ENCODE results near the gene ARG1. TPM values are rescaled to one million over a fixed set of nuclear protein-coding genes. Genes with fewer than 3 reads are reported as not detected.

The ARG1 gene
- total and polyA plus RNA-seq, 2 of the 4 experiments (the other 2 are of a cell fraction): not detected

DNA sequence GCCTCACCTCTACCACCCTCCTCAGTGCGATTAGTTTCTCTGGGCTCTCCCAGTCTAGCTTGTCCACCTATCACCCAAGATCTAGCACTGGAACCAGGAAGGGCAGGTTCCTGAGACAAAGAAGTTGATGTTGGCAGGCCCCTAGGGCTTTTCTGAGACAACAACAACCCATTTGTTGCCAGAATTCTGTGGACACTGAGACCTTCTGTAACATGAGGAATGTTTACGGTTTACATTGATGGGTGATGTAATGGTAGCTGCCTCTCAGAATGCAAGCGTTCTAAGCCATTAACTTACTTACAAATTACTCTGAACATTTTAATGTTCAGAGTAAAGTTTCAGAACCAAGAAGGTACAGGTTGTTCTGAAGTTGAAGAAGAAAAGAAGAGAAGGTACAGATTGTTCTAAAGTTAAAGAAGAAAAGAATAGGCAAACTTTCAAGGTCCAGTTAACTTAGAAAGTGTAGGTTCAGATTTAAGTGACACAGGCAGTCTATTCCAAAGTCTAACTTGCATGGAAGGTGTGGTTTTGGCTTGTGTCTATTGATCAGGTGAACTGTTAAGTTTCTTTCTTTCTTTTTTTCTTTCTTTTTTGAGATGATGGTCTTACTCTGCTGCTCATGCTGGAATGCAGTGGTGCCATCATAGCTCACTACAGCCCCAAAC is 58.7 kb downstream of the ARG1 start:
- Histone ChIP-seq H2BK15ac (ENCODE audit: low read depth, low read length) (no peak overlapping the region), H2AFZ (replicated peaks; ENCODE audit: low read length, poor library complexity) (no peak overlapping the region), H3K4me3 (ENCODE audit: insufficient read depth, low read depth, low read length) (no peak overlapping the region), H3K56ac (ENCODE audit: extremely low read depth, insufficient read depth, low read length) (no peak overlapping the region), H2BK5ac (ENCODE audit: low read depth, low read length, poor library complexity, severe bottlenecking) (no peak overlapping the region), H3K14ac (replicated peaks; ENCODE audit: low read depth, low read length) (no peak overlapping the region), H4K5ac (ENCODE audit: low read depth, low read length) (no peak overlapping the region), H3K36me3 (ENCODE audit: control insufficient read depth, insufficient read depth, low read length) (no peaks in the 10 kb centered on the region), H3K27ac (ENCODE audit: insufficient read depth, low read length) (no peak overlapping the region), H3K23ac (ENCODE audit: low read depth, low read length) (no peak overlapping the region), H4K20me1 (ENCODE audit: insufficient read depth, low read length) (no peaks in the 10 kb centered on the region), H2BK20ac (ENCODE audit: low read depth, low read length) (no peak overlapping the region), H4K91ac (ENCODE audit: insufficient read depth, low read depth, low read length) (no peak overlapping the region), H2BK120ac (ENCODE audit: low read depth, low read length) (no peak overlapping the region), H3K9me3 (ENCODE audit: control insufficient read depth, insufficient read depth, low read length) (no peaks in the 10 kb centered on the region), H3K9me1 (ENCODE audit: insufficient read depth, low read length) (no peaks in the 10 kb centered on the region; the same call in 1 of the 2 replicates), H3K4ac (ENCODE audit: low read depth, low read length) (no peak overlapping the region), H3K27me3 (ENCODE audit: control insufficient read depth, insufficient read depth, low read length) (peaks cover 2% of the 10 kb centered on the region), H2AK9ac (replicated peaks; ENCODE audit: low read depth, low read length, poor library complexity) (no peak overlapping the region), H3K9ac (ENCODE audit: low read depth, low read length) (no peak overlapping the region), H3K18ac (ENCODE audit: low read depth, low read length) (no peak overlapping the region), H3K4me2 (ENCODE audit: low read depth, low read length) (no peak overlapping the region), H3K4me1 (ENCODE audit: control insufficient read depth, insufficient read depth, low read length) (peaks cover 3% of the 10 kb centered on the region; the same call in 1 of the 2 replicates), H2AK5ac (ENCODE audit: low read depth, low read length) (no peak overlapping the region), H4K8ac (ENCODE audit: low read depth in 2 of 2, low read length in 2 of 2) (no peak overlapping the region), H3K79me1 (ENCODE audit: low read depth in 1 of 2, low read length in 2 of 2) (peaks cover 4 to 11% of the 10 kb centered on the region in 2 experiments; a peak in 3 of 4 replicates)
- TF ChIP-seq RCOR1 (IDR thresholded peaks at IDR 0.05; ENCODE audit: insufficient replicate concordance, low read length) (no peak), FOS (IDR thresholded peaks at IDR 0.05; ENCODE audit: low read depth, low read length) (no peak), MXI1 (IDR thresholded peaks at IDR 0.05; ENCODE audit: borderline replicate concordance, low read depth, low read length) (no peak), RAD21 (IDR thresholded peaks at IDR 0.05; ENCODE audit: low read length) (no peak), MAFK (IDR thresholded peaks at IDR 0.05; ENCODE audit: low read depth, low read length) (no peak), POLR2A (IDR thresholded peaks at IDR 0.05; ENCODE audit: low read depth, low read length) (no peak), NFE2L2 (IDR thresholded peaks at IDR 0.05; ENCODE audit: low read depth, low read length) (no peak), MAZ (IDR thresholded peaks at IDR 0.05; ENCODE audit: borderline replicate concordance, low read depth, low read length) (no peak)
- TF ChIP-seq, protein P1, sequence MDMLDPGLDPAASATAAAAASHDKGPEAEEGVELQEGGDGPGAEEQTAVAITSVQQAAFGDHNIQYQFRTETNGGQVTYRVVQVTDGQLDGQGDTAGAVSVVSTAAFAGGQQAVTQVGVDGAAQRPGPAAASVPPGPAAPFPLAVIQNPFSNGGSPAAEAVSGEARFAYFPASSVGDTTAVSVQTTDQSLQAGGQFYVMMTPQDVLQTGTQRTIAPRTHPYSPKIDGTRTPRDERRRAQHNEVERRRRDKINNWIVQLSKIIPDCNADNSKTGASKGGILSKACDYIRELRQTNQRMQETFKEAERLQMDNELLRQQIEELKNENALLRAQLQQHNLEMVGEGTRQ (IDR thresholded peaks at IDR 0.05; ENCODE audit: low read depth, low read length): no peak
- TF ChIP-seq, protein P2, sequence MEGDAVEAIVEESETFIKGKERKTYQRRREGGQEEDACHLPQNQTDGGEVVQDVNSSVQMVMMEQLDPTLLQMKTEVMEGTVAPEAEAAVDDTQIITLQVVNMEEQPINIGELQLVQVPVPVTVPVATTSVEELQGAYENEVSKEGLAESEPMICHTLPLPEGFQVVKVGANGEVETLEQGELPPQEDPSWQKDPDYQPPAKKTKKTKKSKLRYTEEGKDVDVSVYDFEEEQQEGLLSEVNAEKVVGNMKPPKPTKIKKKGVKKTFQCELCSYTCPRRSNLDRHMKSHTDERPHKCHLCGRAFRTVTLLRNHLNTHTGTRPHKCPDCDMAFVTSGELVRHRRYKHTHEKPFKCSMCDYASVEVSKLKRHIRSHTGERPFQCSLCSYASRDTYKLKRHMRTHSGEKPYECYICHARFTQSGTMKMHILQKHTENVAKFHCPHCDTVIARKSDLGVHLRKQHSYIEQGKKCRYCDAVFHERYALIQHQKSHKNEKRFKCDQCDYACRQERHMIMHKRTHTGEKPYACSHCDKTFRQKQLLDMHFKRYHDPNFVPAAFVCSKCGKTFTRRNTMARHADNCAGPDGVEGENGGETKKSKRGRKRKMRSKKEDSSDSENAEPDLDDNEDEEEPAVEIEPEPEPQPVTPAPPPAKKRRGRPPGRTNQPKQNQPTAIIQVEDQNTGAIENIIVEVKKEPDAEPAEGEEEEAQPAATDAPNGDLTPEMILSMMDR (conservative IDR thresholded peaks at IDR 0.05; ENCODE audit: low read depth, low read length): no peak
- no TSS peak for BruUV-seq (replicated peaks)
- ATAC-seq (ENCODE audit: low read depth) (no peak), DNase-seq (no peak)
- in situ Hi-C loops (cut with MboI; ENCODE audit: low sequenced_read_pairs) (no loop called here), dilution Hi-C loops (cut with HindIII; ENCODE audit: low sequenced_read_pairs, unreplicated experiment) (no loop called here), intact Hi-C loops (cut with micrococcal nuclease) (no loop called here)
- WGBS, 2 experiments (ENCODE audit: extremely low coverage in 2 of 2, insufficient read length in 1 of 2): no CpG with 5 or more reads among the region's 3 CpGs
- POLR2A ChIA-PET (ENCODE audit: unreplicated experiment): no interaction called here
- CTCF ChIA-PET: no interaction called here
